Measurements from ENCODE around the gene EPDR1.

DNA sequence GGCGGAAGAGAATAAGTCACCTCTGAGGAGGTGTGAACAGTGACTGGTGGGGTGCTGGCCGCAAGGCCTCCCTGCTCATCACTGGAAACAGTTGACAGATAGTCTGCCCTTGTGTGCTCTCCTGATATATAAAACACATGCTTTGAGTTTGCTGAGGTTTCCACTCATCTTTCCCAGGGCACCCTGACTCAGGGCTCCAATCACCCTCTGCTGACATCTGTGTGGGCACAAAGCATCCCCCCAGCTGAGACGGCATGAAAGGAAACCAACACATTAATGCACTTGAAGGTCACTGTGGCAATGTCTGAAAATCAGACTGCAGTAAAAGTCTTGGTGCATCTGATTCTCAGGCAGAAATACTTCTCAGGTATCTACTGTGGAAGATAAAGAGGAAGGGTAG, 49.8 kb downstream of the EPDR1 start:
- TF ChIP-seq EZH2phosphoT487 (IDR thresholded peaks at IDR 0.05; ENCODE audit: borderline replicate concordance, low read length) (no peak), CTCF (conservative IDR thresholded peaks at IDR 0.05; ENCODE audit: low read depth, low read length) (no peak), EZH2 (IDR thresholded peaks at IDR 0.05; ENCODE audit: low read length, unreplicated experiment) (no peak)

Data from PC-3 (cell line).